Measurements from ENCODE around the gene RPL29.

GRCh38 chr3:51961011-51961410, 34.7 kb downstream of the RPL29 start:
- TF ChIP-seq EZH2 (IDR thresholded peaks at IDR 0.05) (no peak), POLR2AphosphoS5 (IDR thresholded peaks at IDR 0.05; ENCODE audit: borderline replicate concordance, low read depth, low read length) (no peak), FOXP2 (optimal IDR thresholded peaks at IDR 0.05; ENCODE audit: control extremely low read depth, extremely low read length, insufficient read depth) (no peak)
